HL-60/S4 treated with phorbol 12-myristate 13-acetate at 8.2 ng/mL for 4 days and 3 days (cell line): ENCODE data around the gene DYNC2I2.
"Not testable (repeated sequence)": the region's sequence is repeated elsewhere in the genome, so short reads cannot be mapped to it uniquely, and the experiment has no call there.

ENCODE experiments used
- in situ Hi-C: fragments of 300-500 bp; cut with MboI; formaldehyde crosslinking; loops from 2 replicates; pipeline ENCODE4 v1.15.0; 2022; ENCODE audit warnings: low sequenced_read_pairs

DYNC2I2 gene

GRCh38 chr9:128687453-128687852, 30.8 kb upstream of the DYNC2I2 start:
- in situ Hi-C loops = no loop called here

DNA sequence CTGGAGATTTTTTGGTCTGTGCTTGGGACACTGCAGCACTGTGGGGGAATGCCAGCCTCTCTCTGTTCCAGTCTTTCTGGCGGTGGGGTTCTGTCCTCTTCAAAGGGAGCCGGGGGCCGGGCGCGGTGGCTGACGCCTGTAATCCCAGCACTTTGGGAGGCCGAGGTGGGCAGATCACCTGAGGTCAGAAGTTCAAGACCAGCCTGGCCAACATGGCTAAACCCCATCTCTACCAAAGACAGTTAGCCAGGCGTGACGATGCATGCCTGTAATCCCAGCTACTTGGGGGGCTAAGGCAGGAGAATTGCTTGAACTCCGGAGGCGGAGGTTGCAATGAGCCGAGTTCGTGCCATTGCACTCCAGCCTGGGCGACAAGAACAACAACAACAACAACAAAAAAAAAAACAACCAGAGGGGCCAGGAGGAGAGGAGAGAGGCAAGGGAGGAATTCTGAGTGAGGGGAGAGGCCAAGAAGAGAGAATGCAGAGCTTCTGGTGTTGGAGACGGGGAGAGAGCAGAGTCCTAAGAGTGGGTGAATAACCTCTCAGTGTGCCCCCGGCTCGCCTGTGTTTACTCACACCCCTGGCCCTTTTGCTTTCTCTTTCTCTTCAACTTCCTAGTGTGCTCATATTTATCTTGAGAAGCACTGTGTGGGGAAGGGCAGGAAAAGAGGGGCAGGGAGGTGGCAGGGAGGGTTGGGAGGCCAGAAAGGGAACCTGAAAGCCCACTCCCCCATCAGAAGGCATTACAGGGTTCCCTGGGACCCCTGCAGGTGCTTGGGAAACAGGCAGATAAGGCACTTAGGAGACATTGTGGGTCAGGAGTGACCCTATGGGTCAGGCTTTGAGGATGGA, 29.2 kb upstream of the DYNC2I2 start:
- in situ Hi-C loops = no loop called here

DNA sequence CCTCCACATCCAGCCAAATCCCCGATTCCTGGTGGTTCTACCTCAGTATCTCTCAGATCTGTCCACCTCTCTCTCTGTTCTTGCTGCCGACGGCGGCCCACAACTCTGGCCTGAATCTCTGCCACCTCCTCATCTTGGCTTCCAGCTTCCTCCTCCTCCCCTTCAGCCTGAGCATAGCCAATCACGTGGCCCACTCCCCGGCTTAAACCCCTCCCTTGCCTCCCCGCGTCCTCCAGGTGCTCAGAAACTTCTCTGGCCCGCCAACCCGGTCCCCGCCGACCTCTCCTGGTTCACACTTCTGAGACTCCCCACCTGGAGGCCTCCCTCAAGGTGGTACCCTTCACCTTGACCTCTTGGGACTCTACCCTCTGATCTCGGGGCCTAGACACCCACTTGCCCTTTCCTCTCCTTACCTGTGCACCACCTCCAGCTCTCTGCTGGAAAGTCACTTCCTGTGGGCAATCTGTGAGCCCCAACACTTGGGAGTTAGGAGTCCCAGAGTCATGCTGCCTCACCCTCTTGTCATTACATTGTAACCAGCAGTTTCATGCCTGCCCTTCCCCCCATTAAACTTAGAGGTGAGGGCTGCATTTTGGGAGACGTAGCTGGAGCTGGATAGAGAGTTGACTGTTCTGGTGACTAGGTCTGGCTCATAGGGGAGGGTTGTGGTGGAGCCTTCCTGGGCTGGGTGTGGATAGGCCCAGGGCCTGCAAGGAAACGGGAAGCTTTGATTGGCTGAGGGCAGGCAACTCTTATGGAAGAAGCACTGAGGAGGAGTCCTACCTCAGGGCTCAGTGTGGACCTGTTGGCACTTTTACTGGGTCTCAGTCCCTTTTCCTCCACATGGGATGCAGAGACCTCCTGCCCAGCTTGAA, 27.9 kb upstream of the DYNC2I2 start:
- in situ Hi-C loops = no loop called here

- in situ Hi-C loops = no loop called here
These were observed 27.3 kb upstream of the DYNC2I2 start for GRCh38 chr9:128684065-128684324.

DNA sequence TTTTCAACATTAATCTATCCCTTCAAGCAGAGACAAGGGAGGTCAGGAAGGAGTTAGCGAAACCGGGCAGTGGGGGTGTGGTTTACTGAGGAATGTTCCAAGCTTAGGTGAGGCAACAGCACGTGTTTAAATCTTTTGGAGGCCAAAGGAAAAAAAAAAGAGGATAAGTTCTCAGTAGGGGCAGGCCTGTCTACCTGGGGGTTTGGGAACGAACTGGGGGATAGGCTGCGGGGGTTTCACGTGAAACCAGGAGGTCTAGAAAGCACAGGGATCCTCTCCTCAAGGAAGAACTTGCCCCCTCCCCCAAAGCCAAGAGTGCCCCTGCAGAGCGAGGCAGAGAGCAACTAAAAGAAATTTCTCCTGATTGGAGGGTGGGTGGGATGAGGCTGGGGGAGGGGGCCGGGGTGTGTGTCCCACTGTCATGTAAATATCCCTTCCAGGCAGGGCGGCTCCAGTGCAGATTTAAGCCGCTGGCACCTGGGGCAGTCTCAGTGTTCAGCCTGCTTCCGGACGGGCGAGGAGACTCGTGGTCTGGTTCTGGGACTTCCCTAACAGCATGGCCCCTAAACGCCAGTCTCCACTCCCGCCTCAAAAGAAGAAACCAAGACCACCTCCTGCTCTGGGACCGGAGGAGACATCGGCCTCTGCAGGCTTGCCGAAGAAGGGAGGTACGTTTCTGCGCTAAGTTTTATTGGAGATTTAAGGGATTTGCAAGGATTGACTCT, 26.9 kb upstream of the DYNC2I2 start:
- in situ Hi-C loops = no loop called here

- in situ Hi-C loops = no loop called here
These were observed 21.1 kb upstream of the DYNC2I2 start for GRCh38 chr9:128677794-128678193.

GRCh38 chr9:128675382-128675781, 18.7 kb upstream of the DYNC2I2 start:
- in situ Hi-C loops = no loop called here

DNA sequence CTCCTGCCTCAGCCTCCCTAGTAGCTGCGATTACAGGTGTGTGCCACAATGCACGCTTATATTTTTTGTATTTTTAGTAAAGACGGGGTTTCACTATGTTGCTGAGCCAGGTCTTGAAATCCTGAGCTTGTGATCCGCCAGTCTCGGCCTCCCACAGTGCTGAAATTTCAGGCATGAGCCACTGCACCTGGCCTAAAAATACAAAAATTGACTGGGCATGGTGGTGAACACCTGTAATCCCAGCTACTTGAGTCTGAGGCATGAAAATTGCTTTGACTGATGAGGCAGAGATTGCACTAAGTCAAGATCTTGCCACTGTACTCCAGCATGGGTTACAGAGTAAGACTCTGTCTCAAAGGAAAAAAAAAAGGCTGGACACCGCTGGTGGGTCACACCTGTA, 13.1 kb upstream of the DYNC2I2 start:
- in situ Hi-C loops = no loop called here

DNA sequence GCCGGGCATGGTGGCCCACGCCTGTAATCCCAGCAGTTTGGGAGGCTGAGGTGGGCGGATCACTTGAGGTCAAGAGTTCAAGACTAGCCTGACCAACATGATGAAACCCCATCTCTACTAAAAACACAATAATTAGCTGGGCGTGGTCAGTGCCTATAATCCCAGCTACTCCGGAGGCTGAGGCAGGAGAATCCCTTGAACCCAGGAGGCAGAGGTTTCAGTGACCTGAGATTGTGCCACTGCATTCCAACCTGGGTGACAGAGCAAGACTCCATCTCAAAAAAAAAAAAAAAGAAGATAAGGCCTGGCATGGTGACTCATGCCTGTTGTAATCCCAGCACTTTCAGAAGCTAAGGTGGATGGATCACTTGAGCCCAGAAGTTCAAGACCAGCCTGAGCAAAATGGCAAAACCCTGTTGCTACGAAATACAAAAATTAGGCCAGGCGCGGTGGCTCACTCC, 9.9 kb upstream of the DYNC2I2 start:
- in situ Hi-C loops = not testable (repeated sequence)

DNA sequence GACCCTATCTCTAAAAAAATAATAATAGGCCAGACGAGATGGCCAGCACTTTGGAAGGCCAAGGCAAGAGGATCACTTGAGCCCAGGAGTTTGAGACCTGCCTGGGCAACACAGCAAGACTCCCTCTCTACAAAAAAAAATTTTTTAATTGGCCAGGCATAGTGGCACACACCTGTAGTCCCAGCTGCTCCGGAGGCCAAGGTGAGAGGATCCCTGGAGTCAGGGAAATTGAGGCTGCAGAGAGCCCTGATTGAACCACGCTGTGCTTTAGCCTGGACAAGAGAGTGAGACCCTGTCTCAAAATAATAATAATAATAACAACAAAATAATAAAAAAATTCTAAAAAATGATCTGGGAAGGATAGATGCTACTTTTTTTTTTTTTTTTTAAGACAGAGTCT, 1.1 kb upstream of the DYNC2I2 start:
- in situ Hi-C loops = no loop called here

DNA sequence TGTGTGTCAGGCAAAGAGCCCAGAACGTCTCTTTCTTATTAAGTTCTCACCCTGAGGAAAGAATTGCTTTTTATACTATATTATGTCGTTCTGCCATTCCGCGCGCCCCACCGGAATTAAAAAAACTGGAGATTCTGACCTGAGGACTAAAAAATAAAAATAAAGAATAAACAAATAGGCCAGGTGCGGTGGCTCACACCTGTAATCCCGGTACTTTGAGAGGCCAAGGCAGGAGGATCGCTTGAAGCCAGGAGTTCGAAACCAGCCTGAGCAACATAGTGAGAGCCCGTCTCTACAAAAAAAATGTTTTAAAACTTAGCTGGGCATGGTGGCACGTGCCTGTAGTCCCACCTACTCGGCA, 677 bp upstream of the DYNC2I2 start:
- in situ Hi-C loops = no loop called here

- in situ Hi-C loops = no loop called here
These were observed 2.2 kb downstream of the DYNC2I2 start for GRCh38 chr9:128654481-128654880.

DNA sequence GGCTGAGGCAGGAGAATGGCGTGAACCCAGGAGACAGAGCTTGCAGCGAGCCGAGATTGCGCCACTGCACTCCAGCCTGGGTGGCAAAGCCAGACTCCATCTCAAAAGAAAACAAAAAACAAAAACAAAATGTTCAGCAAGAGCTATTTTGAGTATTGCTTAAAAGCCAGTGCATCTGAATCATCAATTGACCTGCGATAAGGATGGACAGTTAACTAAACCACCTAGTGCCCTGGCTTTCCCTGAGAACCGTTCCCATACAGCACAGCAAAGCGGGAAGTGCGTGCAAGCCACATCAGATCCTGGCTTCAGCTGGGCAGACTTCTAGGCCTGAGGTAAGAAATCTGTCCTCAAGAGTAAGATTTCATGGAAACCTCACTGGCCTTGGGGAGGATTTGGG, 2.7 kb downstream of the DYNC2I2 start:
- in situ Hi-C loops = no loop called here

DNA sequence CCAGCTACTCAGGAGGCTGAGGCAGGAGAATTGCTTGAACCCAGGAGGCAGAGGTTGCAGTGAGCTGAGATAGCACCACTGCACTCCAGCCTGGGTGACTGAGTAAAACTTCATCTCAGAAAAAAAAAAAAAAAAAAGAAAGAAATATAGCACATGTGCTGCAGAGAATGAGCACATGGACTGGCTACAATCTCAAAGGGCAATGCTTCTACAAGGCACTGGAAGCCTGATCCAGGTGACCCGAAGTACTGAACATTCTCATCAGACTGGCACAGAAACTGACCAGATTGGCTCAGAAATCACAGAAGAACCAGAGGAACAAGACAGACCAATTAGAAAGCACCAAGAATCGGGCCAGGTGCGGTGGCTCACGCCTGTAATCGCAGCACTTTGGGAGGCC, 4.8 kb downstream of the DYNC2I2 start:
- in situ Hi-C loops = no loop called here

DNA sequence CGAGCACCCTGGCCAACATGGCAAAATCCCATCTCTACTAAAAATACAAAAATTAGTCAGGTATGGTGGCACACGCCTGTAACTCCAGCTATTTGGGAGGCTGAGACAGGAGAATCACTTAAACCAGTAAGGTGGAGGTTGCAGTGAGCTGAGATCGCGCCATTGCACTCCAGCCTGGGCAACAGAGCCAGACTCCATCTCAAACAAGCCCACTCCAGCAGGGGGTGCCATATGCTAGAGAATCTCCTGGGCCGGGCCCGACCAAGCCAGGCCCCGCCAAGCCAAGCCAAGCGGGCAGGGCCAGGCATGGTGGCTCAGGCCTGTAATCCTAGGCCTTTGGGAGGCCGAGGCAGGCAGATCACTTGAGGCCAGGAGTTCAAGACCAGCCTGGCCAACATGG, 8.4 kb downstream of the DYNC2I2 start:
- in situ Hi-C loops = not testable (repeated sequence)

- in situ Hi-C loops = no loop called here
These were observed 12.9 kb downstream of the DYNC2I2 start for GRCh38 chr9:128643519-128644300.

DNA sequence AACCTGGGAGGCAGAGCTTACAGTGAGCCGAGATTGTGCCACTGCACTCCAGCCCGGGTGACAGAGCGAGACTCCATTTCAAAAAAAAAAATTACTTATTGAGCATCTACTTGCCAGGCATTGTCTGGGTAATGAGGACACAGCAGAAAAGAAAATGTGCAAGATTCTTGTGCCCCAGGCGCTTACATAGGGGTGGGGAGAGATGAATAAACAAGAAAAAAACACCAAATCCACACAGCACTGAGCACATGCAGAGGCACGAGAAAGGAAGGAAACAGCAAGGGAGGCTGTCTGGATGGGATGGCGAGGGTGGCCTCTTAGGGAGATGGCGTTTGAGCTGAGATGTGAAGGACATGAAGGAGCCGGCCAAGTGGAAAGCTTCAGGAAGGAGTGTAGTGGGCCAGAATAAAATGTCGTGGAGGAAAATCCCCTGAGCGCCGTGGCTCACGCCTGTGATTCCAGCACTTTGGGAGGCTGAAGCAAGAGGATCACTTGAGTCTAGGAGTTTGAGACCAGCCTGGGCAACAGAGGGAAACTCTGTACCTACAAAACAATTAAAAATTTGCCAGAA, 13.9 kb downstream of the DYNC2I2 start:
- in situ Hi-C loops = no loop called here

DNA sequence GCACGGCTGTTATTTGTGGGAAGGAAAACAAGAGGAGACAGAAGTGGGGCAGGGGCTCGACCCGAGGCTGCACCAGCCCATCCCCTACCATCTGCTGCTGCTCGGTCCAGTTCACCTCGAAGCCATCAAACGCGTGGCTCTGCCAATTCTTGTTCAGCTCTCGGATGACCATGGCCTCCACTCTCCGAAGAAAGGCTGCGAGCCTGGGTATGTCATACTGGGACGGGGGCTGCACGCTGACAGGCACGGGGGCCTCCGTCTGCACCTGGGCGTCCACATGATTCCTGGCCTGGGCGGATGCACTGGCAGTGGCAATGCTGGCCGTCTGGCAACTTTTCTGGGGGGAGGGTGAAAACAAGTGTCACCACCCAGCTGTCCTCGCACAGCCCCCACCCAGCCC, 16.0 kb downstream of the DYNC2I2 start:
- in situ Hi-C loops = no loop called here

DNA sequence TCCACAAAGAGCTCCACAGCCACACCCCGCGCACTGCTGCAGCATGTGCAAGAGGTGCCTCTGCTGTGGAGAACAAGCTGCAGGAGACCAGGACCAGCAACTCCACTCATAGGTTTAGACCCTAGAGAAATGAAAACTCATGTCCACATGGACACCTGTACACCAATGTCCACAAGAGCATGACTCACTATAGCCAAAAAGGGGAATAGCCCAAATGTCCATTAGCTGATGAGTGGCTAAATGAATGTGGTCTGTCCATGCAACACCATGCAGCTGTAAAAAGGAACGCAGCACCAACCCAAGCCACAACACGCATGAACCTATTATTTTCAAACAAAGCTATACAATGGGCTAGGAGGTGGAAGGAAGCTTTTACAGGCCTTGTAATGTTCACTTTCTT, 18.1 kb downstream of the DYNC2I2 start:
- in situ Hi-C loops = no loop called here

- in situ Hi-C loops = no loop called here
These were observed 19.0 kb downstream of the DYNC2I2 start for GRCh38 chr9:128637656-128638055.
